ENCODE results near the gene MXI1.

MXI1 gene

GRCh38 chr10:110214371-110214826, 7.0 kb downstream of the MXI1 start:
- POLR2A ChIA-PET (ENCODE audit: low non-redundant PET): no interaction called here
- no peak for TF ChIP-seq CTCF (conservative IDR thresholded peaks at IDR 0.05; ENCODE audit: low read depth)
- DNase-seq (ENCODE audit: low spot score): no peak

GRCh38 chr10:110215286-110216170, 8.1 kb downstream of the MXI1 start:
- TF ChIP-seq CTCF (conservative IDR thresholded peaks at IDR 0.05; ENCODE audit: low read depth): no peak
- POLR2A ChIA-PET (ENCODE audit: low non-redundant PET): no interaction called here
- H3K27ac ChIP-seq: no peak overlapping the region
- no peak for DNase-seq (ENCODE audit: low spot score)
- CTCF ChIA-PET: interaction anchor here (0.6 kb wide), 1 partner anchor 260 kb away, joined by 6 read pairs; no protein-coding TSS in a partner anchor

More at GRCh38 chr10:110214371-110214826, 7.0 kb downstream of the MXI1 start:
- H3K27ac ChIP-seq: no peak overlapping the region
- CTCF ChIA-PET: interaction anchor here (0.6 to 0.7 kb wide), 4 partner anchors 70 to 261 kb away, joined by 3 to 6 read pairs (median 5); no protein-coding TSS in a partner anchor

- POLR2A ChIA-PET (ENCODE audit: low non-redundant PET): no interaction called here
- no peak for TF ChIP-seq CTCF (conservative IDR thresholded peaks at IDR 0.05; ENCODE audit: low read depth)
- DNase-seq (ENCODE audit: low spot score): no peak
- no peak overlapping the region for H3K27ac ChIP-seq
- CTCF ChIA-PET: interaction anchor here (0.6 kb wide), 1 partner anchor 279 kb away, joined by 3 read pairs; no protein-coding TSS in a partner anchor
Observed at GRCh38 chr10:110216240-110216639, 8.8 kb downstream of the MXI1 start.

GRCh38 chr10:110216942-110217661, 9.7 kb downstream of the MXI1 start:
- POLR2A ChIA-PET (ENCODE audit: low non-redundant PET): no interaction called here
- TF ChIP-seq CTCF (conservative IDR thresholded peaks at IDR 0.05; ENCODE audit: low read depth): no peak
- H3K27ac ChIP-seq: no peak overlapping the region
- CTCF ChIA-PET: interaction anchor here (0.6 to 0.7 kb wide), 3 partner anchors 12 to 280 kb away, joined by 3 read pairs; no protein-coding TSS in a partner anchor
- DNase-seq (ENCODE audit: low spot score): no peak

GRCh38 chr10:110217662-110218008, 10.2 kb downstream of the MXI1 start:
- POLR2A ChIA-PET (ENCODE audit: low non-redundant PET): no interaction called here
- no peak overlapping the region for H3K27ac ChIP-seq
- CTCF ChIA-PET: interaction anchor here (0.5 to 0.7 kb wide), 3 partner anchors 12 to 96 kb away, joined by 3 read pairs; no protein-coding TSS in a partner anchor
- no peak for DNase-seq (ENCODE audit: low spot score)
- TF ChIP-seq CTCF (conservative IDR thresholded peaks at IDR 0.05; ENCODE audit: low read depth): no peak

GRCh38 chr10:110218632-110219031, 11.2 kb downstream of the MXI1 start:
- no peak for TF ChIP-seq CTCF (conservative IDR thresholded peaks at IDR 0.05; ENCODE audit: low read depth)
- ChIA-PET POLR2A (ENCODE audit: low non-redundant PET) (no interaction called here), CTCF (interaction anchor here (1.2 kb wide), 1 partner anchor 10 kb away, joined by 3 read pairs; no protein-coding TSS in a partner anchor)
- no peak for DNase-seq (ENCODE audit: low spot score)
- H3K27ac ChIP-seq: no peak overlapping the region

Data from RWPE1 (cell line).